H1 (cell line): ENCODE results near the gene SMCO1. TPM values are rescaled to one million over a fixed set of nuclear protein-coding genes. Genes with fewer than 3 reads are reported as not detected.

Experiments
- CTCF ChIA-PET: fragments of 300-600 bp; sonication (Branson Sonifier 250); formaldehyde crosslinking; loops from one replicate; lab custom pipeline; 2021; ENCODE audit not compliant: partially characterized antibody; lab: Charles Lee
- POLR2A ChIA-PET: fragments of 300-600 bp; sonication (Branson Sonifier 250); formaldehyde crosslinking; loops from one replicate; lab custom pipeline; 2021; ENCODE audit warnings: inconsistent platforms; ENCODE audit not compliant: partially characterized antibody; lab: Charles Lee
- DNase-seq, 2 experiments: peaks; one replicate each; pipeline versions ENCODE4 v3.0.0 to v3.0.0-alpha.2; 2010 to 2022; ENCODE audit warnings: low spot score in 2 of 2, low read depth in 1 of 2, mixed read lengths in 1 of 2
- FAIRE-seq: peaks from 2 replicates; lab custom pipeline; 2011; peaks lifted over from hg19 to GRCh38; lab: Jason Lieb, UNC
- H2AFZ ChIP-seq: 2 replicates; pipeline ENCODE4 v1.8.1; 2012; ENCODE audit warnings: low read length, inconsistent platforms
- H2AK5ac ChIP-seq: 2 replicates; pipeline ENCODE4 v1.6.1; 2013; ENCODE audit warnings: low read depth, low read length
- H2BK120ac ChIP-seq: replicated peaks from 2 replicates; pipeline ENCODE3; 2013; ENCODE audit warnings: low read depth, low read length, inconsistent platforms
- H2BK12ac ChIP-seq: 2 replicates; pipeline ENCODE4 v1.6.1; 2013; ENCODE audit warnings: low read depth, low read length
- H2BK15ac ChIP-seq: 2 replicates; pipeline ENCODE4 v1.6.1; 2013; ENCODE audit warnings: low read length
- H2BK20ac ChIP-seq: 2 replicates; pipeline ENCODE4 v1.6.1; 2013; ENCODE audit warnings: low read length
- H2BK5ac ChIP-seq: 2 replicates; pipeline ENCODE4 v1.6.1; 2013; ENCODE audit warnings: low read depth, low read length
- H3K14ac ChIP-seq: 2 replicates; pipeline ENCODE4 v1.6.1; 2013; ENCODE audit warnings: inconsistent platforms; ENCODE audit not compliant: insufficient read length
- H3K18ac ChIP-seq: 2 replicates; pipeline ENCODE4 v1.6.1; 2013; ENCODE audit warnings: low read length; ENCODE audit errors: extremely low read depth
- H3K23ac ChIP-seq: 2 replicates; pipeline ENCODE4 v1.6.1; 2013; ENCODE audit warnings: inconsistent platforms; ENCODE audit not compliant: insufficient read length
- H3K23me2 ChIP-seq: 2 replicates; pipeline ENCODE4 v1.6.1; 2013; ENCODE audit warnings: low read depth, low read length
- H3K27ac ChIP-seq: 2 replicates; pipeline ENCODE4 v1.6.1; 2011; ENCODE audit warnings: low read depth, low read length, inconsistent platforms
- H3K27me3 ChIP-seq, 4 experiments: replicated peaks in 1 of 4; 1 replicate in 1 of 4; 2 replicates in 3 of 4; pipeline versions ENCODE4 v1.6.1 to v1.8.1; 2011 to 2013; ENCODE audit warnings: low read length in 3 of 4, mild to moderate bottlenecking in 3 of 4, inconsistent platforms in 2 of 4, mixed read lengths in 2 of 4, moderate library complexity in 1 of 4; ENCODE audit not compliant: control insufficient read depth in 3 of 4, insufficient read depth in 3 of 4; ENCODE audit errors: extremely low read depth in 1 of 4
- H3K36me3 ChIP-seq, 4 experiments: 2 replicates each; pipeline versions ENCODE4 v1.6.1 to v1.8.1; 2011 to 2013; ENCODE audit warnings: mild to moderate bottlenecking in 4 of 4, low read length in 3 of 4, moderate library complexity in 2 of 4, control low read depth in 1 of 4, inconsistent platforms in 1 of 4; ENCODE audit not compliant: insufficient read depth in 4 of 4, control insufficient read depth in 2 of 4
- H3K4ac ChIP-seq: replicated peaks from 2 replicates; pipeline ENCODE3; 2013; ENCODE audit warnings: low read length, low read depth, mixed read lengths, inconsistent platforms; ENCODE audit not compliant: insufficient read length
- H3K4me1 ChIP-seq, 4 experiments: replicated peaks in 1 of 4; 1 replicate in 1 of 4; 2 replicates in 3 of 4; pipeline versions ENCODE4 v1.6.1 to v1.8.1; 2011 to 2013; ENCODE audit warnings: low read length in 3 of 4, inconsistent platforms in 2 of 4, mixed read lengths in 1 of 4; ENCODE audit not compliant: insufficient read depth in 4 of 4, control insufficient read depth in 3 of 4
- H3K4me2 ChIP-seq, 2 experiments: 2 replicates each; pipeline versions ENCODE4 v1.6.1 to v1.8.1; 2011 to 2013; ENCODE audit warnings: low read depth in 2 of 2, low read length in 2 of 2, control low read depth in 1 of 2, inconsistent platforms in 1 of 2, mild to moderate bottlenecking in 1 of 2; ENCODE audit not compliant: insufficient read depth in 1 of 2
- H3K4me3 ChIP-seq, 4 experiments: fragments of 200-600, 300-600 bp in 1 of 4; sonication (generic), shearing (Covaris generic), sonication (Bioruptor Twin) in 1 of 4; 2 replicates each; pipeline versions ENCODE4 v1.5.1 to v1.8.1; 2011 to 2016; ENCODE audit warnings: low read length in 4 of 4, low read depth in 3 of 4, control low read depth in 2 of 4, inconsistent platforms in 2 of 4, mild to moderate bottlenecking in 2 of 4, mixed read lengths in 1 of 4, moderate library complexity in 1 of 4; ENCODE audit not compliant: insufficient read depth in 2 of 4; ENCODE audit errors: extremely low read depth in 1 of 4
- H3K56ac ChIP-seq: replicated peaks from 2 replicates; pipeline ENCODE3; 2013; ENCODE audit warnings: low read depth, mild to moderate bottlenecking, mixed read lengths, low read length, inconsistent platforms; ENCODE audit not compliant: insufficient read length
- H3K79me1 ChIP-seq: 2 replicates; pipeline ENCODE4 v1.6.1; 2013; ENCODE audit warnings: low read depth, low read length, control low read depth
- H3K79me2 ChIP-seq, 2 experiments: 2 replicates each; pipeline versions ENCODE4 v1.6.1 to v1.8.1; 2012 to 2013; ENCODE audit warnings: low read length in 2 of 2, mild to moderate bottlenecking in 2 of 2, inconsistent platforms in 1 of 2; ENCODE audit not compliant: insufficient read depth in 2 of 2, control insufficient read depth in 1 of 2
- H3K9ac ChIP-seq, 4 experiments: replicated peaks in 1 of 4; 1 replicate in 1 of 4; 2 replicates in 3 of 4; pipeline versions ENCODE4 v1.6.1 to v1.8.1; 2011 to 2013; ENCODE audit warnings: low read depth in 3 of 4, low read length in 3 of 4, control low read depth in 2 of 4, mild to moderate bottlenecking in 2 of 4, moderate library complexity in 2 of 4, inconsistent platforms in 1 of 4; ENCODE audit errors: extremely low read depth in 1 of 4
- H3K9me3 ChIP-seq, 2 experiments: 2 replicates each; pipeline versions ENCODE4 v1.6.1 to v1.8.1; 2012 to 2013; ENCODE audit warnings: mild to moderate bottlenecking in 2 of 2, moderate library complexity in 2 of 2, control low read depth in 1 of 2, inconsistent platforms in 1 of 2, low read depth in 1 of 2, low read length in 1 of 2, mixed read lengths in 1 of 2; ENCODE audit not compliant: insufficient read depth in 2 of 2
- H4K20me1 ChIP-seq, 2 experiments: replicated peaks in 1 of 2; 2 replicates each; pipeline versions ENCODE3 to v1.8.1; 2011 to 2013; ENCODE audit warnings: inconsistent platforms in 2 of 2, low read length in 2 of 2, mild to moderate bottlenecking in 1 of 2; ENCODE audit not compliant: insufficient read depth in 2 of 2, control insufficient read depth in 1 of 2
- H4K5ac ChIP-seq: 2 replicates; pipeline ENCODE4 v1.6.1; 2013; ENCODE audit warnings: low read length, low read depth, mixed read lengths, inconsistent platforms; ENCODE audit not compliant: insufficient read length
- H4K8ac ChIP-seq: 2 replicates; pipeline ENCODE4 v1.8.0; 2013; ENCODE audit warnings: mild to moderate bottlenecking, moderate library complexity, low read length, inconsistent platforms; ENCODE audit not compliant: insufficient read depth; ENCODE audit errors: extremely low read depth
- H4K91ac ChIP-seq: replicated peaks from 2 replicates; pipeline ENCODE3; 2013; ENCODE audit warnings: low read length, mixed read lengths, inconsistent platforms; ENCODE audit not compliant: insufficient read length
- WGBS, 2 experiments: shearing (Covaris generic) in 1 of 2; methylation state at CpG; one replicate each; pipeline versions ENCODE4 v1.1.6 to v1.1.7; 2013 to 2015; ENCODE audit warnings: low lambda C conversion rate in 2 of 2, mixed read lengths in 2 of 2, inconsistent platforms in 1 of 2, low coverage in 1 of 2, missing lambda C conversion rate in 1 of 2; ENCODE audit not compliant: insufficient replicate concordance in 2 of 2, insufficient coverage in 1 of 2, insufficient read length in 1 of 2; ENCODE audit errors: extremely low coverage in 1 of 2, missing lambda C conversion rate in 1 of 2; 5-methylcytosine and 5-hydroxymethylcytosine counted together
- polyA plus RNA-seq, 7 experiments: library from polyadenylated mRNA; depleted of rRNA in 3 of 7; stranded (reverse) in 5 of 7; unstranded in 2 of 7; fragments of >200 nt in 5 of 7; fragments of 200-250 nt in 2 of 7; gene quantifications; 1 replicate in 5 of 7; 2 replicates in 1 of 7; 4 replicates in 1 of 7; pipeline versions ENCODE4 v1.2.1 to v1.2.3, GENCODE V29; 2011 to 2013; ENCODE audit warnings: missing spikeins in 2 of 7, mixed read lengths in 2 of 7
- total RNA-seq: library from RNA; stranded (reverse); fragmentation: NEBNext Ultra II Directional; extraction: Animal tissue kit (Norgen Biotek cat#: 25700); gene quantifications from 2 replicates; pipeline ENCODE4 v1.2.1, GENCODE V29; 2021

Gene SMCO1
- total and polyA plus RNA-seq, 2 of the 8 experiments (the other 6 are each of a cell fraction or from before 2014, with no cell fraction given), result 0.03 TPM; not detected in 1

DNA sequence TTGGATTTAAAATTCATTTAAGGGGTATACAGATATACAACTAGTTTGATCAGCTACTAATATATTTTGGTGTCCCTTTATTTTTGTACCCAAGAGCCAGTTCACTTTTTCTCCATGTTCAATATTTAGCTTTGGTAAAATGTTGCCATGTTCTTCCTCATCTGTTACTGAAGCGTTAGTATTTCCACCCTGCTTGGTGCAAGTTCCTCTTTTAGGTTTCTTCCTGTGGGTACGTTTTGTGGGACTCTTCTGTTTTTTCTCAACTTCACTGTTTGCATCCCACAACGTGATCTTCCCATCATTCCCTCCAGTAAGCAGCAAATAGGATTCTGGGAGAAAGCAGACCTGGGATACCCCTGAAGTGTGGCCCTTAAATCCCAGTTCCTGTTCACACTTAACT, 39.1 kb upstream of the SMCO1 start:
- Histone ChIP-seq H3K36me3 (peaks cover 0 to 10% (median 1%) of the 10 kb centered on the region in 4 experiments; a peak in 4 of 8 replicates), H3K27ac (no peak overlapping the region), H3K14ac (no peak overlapping the region), H3K4me1 (no peaks in the 10 kb centered on the region), H3K18ac (no peak overlapping the region), H3K9ac (no peak overlapping the region), H2AK5ac (no peak overlapping the region), H3K4me3 (no peak overlapping the region), H2BK5ac (no peak overlapping the region), H3K9me3 (peaks cover 5 to 8% of the 10 kb centered on the region in 2 experiments), H3K27me3 (no peaks in the 10 kb centered on the region), H2BK120ac (no peak overlapping the region), H4K20me1 (peaks cover 0 to 3% of the 10 kb centered on the region in 2 experiments), H2AFZ (no peak overlapping the region), H3K23me2 (no peaks in the 10 kb centered on the region), H3K56ac (no peak overlapping the region), H4K91ac (no peak overlapping the region), H3K79me1 (no peaks in the 10 kb centered on the region), H3K79me2 (no peaks in the 10 kb centered on the region), H3K4ac (no peak overlapping the region), H3K23ac (no peak overlapping the region), H2BK15ac (no peak overlapping the region), H3K4me2 (no peak overlapping the region), H4K5ac (no peak overlapping the region), H4K8ac (no peak overlapping the region), H2BK12ac (no peak overlapping the region), H2BK20ac (no peak overlapping the region)
- FAIRE-seq, result no peak
- 91% methylated on average over 3 of the region's 3 CpGs; no CpG with 5 or more reads in 1 of the 2 experiments for WGBS, 2 experiments
- ChIA-PET CTCF (interaction anchor here (2.1 to 4.7 kb wide), 2 partner anchors 16 to 26 kb away, joined by 6 to 19 read pairs; no protein-coding TSS in a partner anchor), POLR2A (no interaction called here)
- no peak for DNase-seq
